Heart left ventricle (tissue), 13 donors: ENCODE data around the gene LIN52.

ENCODE experiments used
- CTCF ChIP-seq, 12 donors: fragments of 200-600 bp; sonication (generic) in 4 of 12; IDR thresholded peaks; one replicate each; pipeline versions ENCODE4 v1.5.0 to v1.8.0; 2018 to 2022; ENCODE audit warnings: antibody characterized with exemption in 12 of 12, mild to moderate bottlenecking in 5 of 12
- POLR2A ChIP-seq, 2 donors: fragments of 450-650 bp; IDR thresholded peaks; one replicate each; pipeline ENCODE4 v1.6.1; 2017; ENCODE audit warnings: antibody characterized with exemption in 2 of 2, mild to moderate bottlenecking in 2 of 2, moderate library complexity in 2 of 2
- donor health status: ischemic (EF 13 %, LVEDD 7.1; RV severe dilation, severe dysfunction).
- donor health status: DM: no; HTN: yes; CAD: no.
- donor health status: DM: no; HTN: no; CAD: no.
- donor health status: ischemic (EF 25% LVEDD 6.9; RV normal size, moderate dysfunction).
- donor health status: ischemic (EF 25% LVEDD 5.7; RV mildly dilated, moderate dysfunction).
- donor health status: ischemic (EF 35%, LVEDD 5.7; RV mildly dilated, moderate dysfunction).
- donor health status: nonischemic (EF 11% LVEDD 7.7; RV severe dilation, severe dysfunction).
- donor health status: DM: yes; HTN: yes; CAD: no.
- donor health status: PGD.
- donor health status: ischemic (EF 29% LVEDD 5.4; RV normal size, mild dysfunction).
- donor health status: nonischemic (EF 23%, LVEDD 6.1; RV moderate dilation, normal function).

- TF ChIP-seq CTCF (IDR thresholded peaks at IDR 0.05) (no peak), POLR2A (IDR thresholded peaks at IDR 0.05) (no peak)
These were observed 155.4 kb downstream of the LIN52 start for GRCh38 chr14:74239848-74240793.
